ENCODE data around the gene HADHA.
"Not testable (repeated sequence)": the region's sequence is repeated elsewhere in the genome, so short reads cannot be mapped to it uniquely, and the experiment has no call there.

DNA sequence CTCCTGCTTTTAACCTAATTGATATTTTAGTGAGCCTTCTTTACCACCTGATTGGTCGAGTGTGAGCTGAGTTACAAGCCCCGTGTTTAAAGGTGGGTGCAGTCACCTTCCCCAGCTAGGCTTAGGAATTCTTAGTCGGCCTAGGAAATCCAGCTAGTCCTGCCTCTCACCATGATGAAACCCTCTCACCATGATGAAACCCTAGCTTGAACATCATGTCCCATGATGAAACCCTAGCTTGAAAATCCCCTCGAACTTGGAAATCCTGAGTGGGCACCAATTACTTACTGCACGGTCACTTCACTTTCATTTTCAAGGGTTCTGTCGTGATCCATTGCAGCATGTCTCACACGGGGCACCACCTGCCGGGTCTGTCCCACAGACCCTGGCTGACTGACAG lies 14.4 kb upstream of the HADHA start:
- TF ChIP-seq, protein P1, sequence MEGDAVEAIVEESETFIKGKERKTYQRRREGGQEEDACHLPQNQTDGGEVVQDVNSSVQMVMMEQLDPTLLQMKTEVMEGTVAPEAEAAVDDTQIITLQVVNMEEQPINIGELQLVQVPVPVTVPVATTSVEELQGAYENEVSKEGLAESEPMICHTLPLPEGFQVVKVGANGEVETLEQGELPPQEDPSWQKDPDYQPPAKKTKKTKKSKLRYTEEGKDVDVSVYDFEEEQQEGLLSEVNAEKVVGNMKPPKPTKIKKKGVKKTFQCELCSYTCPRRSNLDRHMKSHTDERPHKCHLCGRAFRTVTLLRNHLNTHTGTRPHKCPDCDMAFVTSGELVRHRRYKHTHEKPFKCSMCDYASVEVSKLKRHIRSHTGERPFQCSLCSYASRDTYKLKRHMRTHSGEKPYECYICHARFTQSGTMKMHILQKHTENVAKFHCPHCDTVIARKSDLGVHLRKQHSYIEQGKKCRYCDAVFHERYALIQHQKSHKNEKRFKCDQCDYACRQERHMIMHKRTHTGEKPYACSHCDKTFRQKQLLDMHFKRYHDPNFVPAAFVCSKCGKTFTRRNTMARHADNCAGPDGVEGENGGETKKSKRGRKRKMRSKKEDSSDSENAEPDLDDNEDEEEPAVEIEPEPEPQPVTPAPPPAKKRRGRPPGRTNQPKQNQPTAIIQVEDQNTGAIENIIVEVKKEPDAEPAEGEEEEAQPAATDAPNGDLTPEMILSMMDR (IDR thresholded peaks at IDR 0.05; ENCODE audit: low read length), result not testable (repeated sequence)
- TF ChIP-seq EZH2 (IDR thresholded peaks at IDR 0.05; ENCODE audit: borderline replicate concordance, low read length), result not testable (repeated sequence)
